A673 (cell line): ENCODE data around the gene TM9SF2. TPM values are rescaled to one million over a fixed set of nuclear protein-coding genes. Genes with fewer than 3 reads are reported as not detected.

Experiments used
- BruUV-seq: library from RNA; stranded (reverse); fragments of 400-500 nt; replicated peaks from 2 replicates; lab custom pipeline; 2021; lab: Mats Ljungman, UMichigan
- CTCF ChIA-PET: fragments of 300-600 bp; sonication (Branson Sonifier 250); formaldehyde crosslinking; loops from one replicate; lab custom pipeline; 2022; ENCODE audit warnings: antibody characterized with exemption; lab: Charles Lee
- POLR2A ChIA-PET: fragments of 300-600 bp; sonication (Branson Sonifier 250); formaldehyde crosslinking; loops from one replicate; lab custom pipeline; 2022; ENCODE audit warnings: antibody characterized with exemption; ENCODE audit not compliant: low non-redundant PET; lab: Charles Lee
- DNase-seq: peaks from one replicate; pipeline ENCODE4 v3.0.0-alpha.2; 2015; ENCODE audit warnings: low spot score
- H3K27ac ChIP-seq: fragments of 200-600 bp; sonication (generic); 2 replicates; pipeline ENCODE4 v1.5.1; 2016; ENCODE audit warnings: mixed run types, low read depth, mild to moderate bottlenecking, mixed read lengths, antibody characterized with exemption, low read length; ENCODE audit not compliant: poor library complexity, severe bottlenecking
- H3K27me3 ChIP-seq: fragments of 200-600 bp; sonication (generic); replicated peaks from 2 replicates; pipeline ENCODE4 v1.6.1; 2017; ENCODE audit warnings: mixed run types, low read depth, mild to moderate bottlenecking, mixed read lengths, antibody characterized with exemption, low read length; ENCODE audit not compliant: insufficient read depth, poor library complexity
- H3K36me3 ChIP-seq: fragments of 200-600 bp; sonication (generic); 2 replicates; pipeline ENCODE4 v1.6.1; 2016; ENCODE audit warnings: mixed run types, mild to moderate bottlenecking, mixed read lengths, antibody characterized with exemption, low read length; ENCODE audit not compliant: insufficient read depth, poor library complexity, severe bottlenecking
- H3K4me1 ChIP-seq: fragments of 200-600 bp; sonication (generic); 2 replicates; pipeline ENCODE4 v1.6.1; 2017; ENCODE audit warnings: mixed run types, mild to moderate bottlenecking, mixed read lengths, antibody characterized with exemption, low read length; ENCODE audit not compliant: insufficient read depth, poor library complexity, severe bottlenecking
- H3K4me3 ChIP-seq: fragments of 200-600 bp; sonication (generic); 2 replicates; pipeline ENCODE4 v1.5.1; 2016; ENCODE audit warnings: low read depth, mixed run types, mild to moderate bottlenecking, mixed read lengths, low read length; ENCODE audit not compliant: poor library complexity, severe bottlenecking
- H3K9me3 ChIP-seq: fragments of 200-600 bp; sonication (generic); 2 replicates; pipeline ENCODE4 v1.6.1; 2016; ENCODE audit warnings: mixed run types, low read depth, mild to moderate bottlenecking, mixed read lengths, antibody characterized with exemption, low read length; ENCODE audit not compliant: poor library complexity, severe bottlenecking
- CTCF ChIP-seq: fragments of 300-800, 200-600 bp; sonication (generic); conservative IDR thresholded peaks from 2 replicates; pipeline ENCODE4 v1.5.1; 2017; ENCODE audit warnings: low read depth, mild to moderate bottlenecking, antibody characterized with exemption, low read length, moderate library complexity, mixed read lengths
- EZH2 ChIP-seq: fragments of 200-600 bp; sonication (generic); IDR thresholded peaks from 2 replicates; pipeline ENCODE4 v1.6.1; 2017; ENCODE audit warnings: borderline replicate concordance, low read depth, mild to moderate bottlenecking, mixed read lengths, antibody characterized with exemption, low read length; ENCODE audit not compliant: poor library complexity, severe bottlenecking
- intact Hi-C: fragments of 100-400 bp; cut with micrococcal nuclease; formaldehyde crosslinking; loops from one replicate; pipeline ENCODE4 v1.10.0; 2022; ENCODE audit not compliant: unreplicated experiment
- total RNA-seq: library from RNA; stranded (reverse); gene quantifications from 2 replicates; pipeline ENCODE4 v1.2.3, GENCODE V29; 2021

The TM9SF2 gene
- total RNA-seq, 1 experiment from 2014 or later, result 96.3 TPM

GRCh38 chr13:99606324-99607066, 105.2 kb downstream of the TM9SF2 start, which contains the start of gene CLYBL:
CLYBL (plus strand) TSS chr13:99606690.
- TF ChIP-seq CTCF (no peak), EZH2 (no peak)
- intact Hi-C loops, result no loop called here
- H3K36me3 ChIP-seq, result no peaks in the 10 kb centered on the region
- no peaks in the 10 kb centered on the region for H3K27me3 ChIP-seq
- DNase-seq, result peak; percentile 84
- ChIA-PET POLR2A (interaction anchor here (0.6 kb wide), 1 partner anchor 137 kb away, joined by 4 read pairs; no protein-coding TSS in a partner anchor), CTCF (interaction anchor here (0.6 kb wide), 2 partner anchors 15 to 33 kb away, joined by 5 to 7 read pairs; no protein-coding TSS in a partner anchor)
- peaks cover 4% of the 10 kb centered on the region for H3K4me1 ChIP-seq
- BruUV-seq, result no TSS peak
- H3K27ac ChIP-seq, result peak within 1 kb of the TSS; percentile 77
- H3K9me3 ChIP-seq, result no peaks in the 10 kb centered on the region
- peak within 1 kb of the TSS; percentile 68 for H3K4me3 ChIP-seq

GRCh38 chr13:99608345-99608744, 107.1 kb downstream of the TM9SF2 start:
- ChIA-PET CTCF (no interaction called here), POLR2A (no interaction called here)
- Histone ChIP-seq H3K36me3 (no peaks in the 10 kb centered on the region), H3K9me3 (no peaks in the 10 kb centered on the region), H3K27ac (no peak overlapping the region), H3K4me1 (peaks cover 4% of the 10 kb centered on the region), H3K4me3 (no peak overlapping the region), H3K27me3 (no peaks in the 10 kb centered on the region)
- BruUV-seq, result no TSS peak
- intact Hi-C loops, result no loop called here
- no peak for TF ChIP-seq CTCF
- TF ChIP-seq EZH2, result no peak
- DNase-seq, result no peak

- Histone ChIP-seq H3K4me3 (no peak overlapping the region), H3K27me3 (no peaks in the 10 kb centered on the region), H3K4me1 (peaks cover 4% of the 10 kb centered on the region), H3K36me3 (no peaks in the 10 kb centered on the region), H3K9me3 (no peaks in the 10 kb centered on the region), H3K27ac (no peak overlapping the region)
- POLR2A ChIA-PET, result no interaction called here
- CTCF ChIA-PET, result interaction anchor here (0.6 kb wide), 1 partner anchor 167 kb away, joined by 4 read pairs; no protein-coding TSS in a partner anchor
- peak; percentile 32 for DNase-seq
- BruUV-seq, result no TSS peak
- TF ChIP-seq EZH2 (no peak), CTCF (peak; percentile 46)
- intact Hi-C loops, result no loop called here
These were observed 109.5 kb downstream of the TM9SF2 start for GRCh38 chr13:99610702-99611289.

Other genes starting within 250 kb of the TM9SF2 start
- not detected in 2 replicates for gene GPR18, start 243.1 kb upstream of the TM9SF2 start, total RNA-seq
- gene GPR183, start 194.1 kb upstream of the TM9SF2 start, total RNA-seq, result not detected in 2 replicates
- 5.0 and 7.1 TPM in 2 replicates for gene CLYBL, start 105.2 kb downstream of the TM9SF2 start, total RNA-seq